ENCODE results near the gene ITGAX.

- TF ChIP-seq YY1 (IDR thresholded peaks at IDR 0.05; ENCODE audit: insufficient read depth, insufficient read length) (no peak), ZNF274 (IDR thresholded peaks at IDR 0.05; ENCODE audit: low read depth, low read length) (no peak), SUZ12 (IDR thresholded peaks at IDR 0.05; ENCODE audit: extremely low read depth, insufficient read depth, insufficient read length) (no peak)
These were observed 74.3 kb downstream of the ITGAX start for GRCh38 chr16:31429314-31429713.
